ENCODE measurements around the gene BTNL9. TPM values are rescaled to one million over a fixed set of nuclear protein-coding genes. Genes with fewer than 3 reads are reported as not detected.

BTNL9 gene
- total and polyA plus RNA-seq, 9 of the 15 experiments (the other 6 are each of a cell fraction or from before 2014, with no cell fraction given), result 3.7 to 86.7 (median 29.4) TPM

DNA sequence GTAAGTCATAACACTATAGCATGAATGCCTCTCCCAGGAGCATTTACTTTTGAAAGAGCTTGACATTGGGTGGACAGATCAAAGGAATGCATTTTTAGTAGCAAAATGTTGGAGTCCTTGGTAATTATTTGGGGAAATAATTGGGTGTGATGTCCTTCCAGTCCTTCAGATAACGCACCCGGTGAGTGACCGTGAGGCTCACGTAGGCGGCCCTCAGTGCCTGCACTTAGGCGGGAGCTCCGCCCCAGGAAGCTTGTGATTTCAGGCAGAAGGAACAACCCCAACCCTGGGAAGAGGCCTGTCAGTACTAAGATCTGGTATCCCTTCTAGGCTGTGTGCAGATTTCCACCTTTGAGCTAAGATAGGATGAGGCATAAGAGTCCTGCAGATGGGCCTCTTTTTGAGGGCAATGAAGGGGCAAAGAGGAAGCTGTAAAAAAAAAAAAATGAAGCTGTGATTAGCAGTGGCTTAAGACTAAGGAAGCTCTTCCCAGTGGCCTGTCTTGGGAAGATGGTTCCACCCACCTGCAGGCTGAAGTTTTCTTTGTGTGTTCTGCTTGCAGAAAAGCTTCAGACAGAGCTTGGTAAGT is 14.9 kb downstream of the BTNL9 start (continued):
- no peak for TF ChIP-seq POLR2G (IDR thresholded peaks at IDR 0.05; ENCODE audit: low read depth, low read length)
- TF ChIP-seq ZBED1 (IDR thresholded peaks at IDR 0.05), result no peak

DNA sequence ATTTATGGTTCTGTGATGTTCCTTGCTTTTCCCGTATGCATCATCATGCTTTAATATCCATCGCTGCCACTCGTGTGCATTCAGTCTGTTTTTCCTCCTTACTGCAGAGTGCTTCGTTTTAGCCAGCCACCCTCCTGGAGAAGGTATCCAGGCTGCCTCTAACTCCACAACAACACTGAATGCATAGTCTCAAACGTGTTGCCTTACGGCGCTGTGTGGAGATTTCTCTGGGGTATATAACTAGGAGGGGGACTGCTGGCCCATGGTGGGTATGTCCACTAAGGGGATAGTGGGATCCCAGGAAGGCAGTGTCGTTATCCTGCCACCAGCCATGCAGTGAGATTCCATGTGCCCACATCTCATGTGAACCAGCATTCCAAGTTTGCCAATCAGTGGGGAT is 16.4 kb downstream of the BTNL9 start:
- Histone ChIP-seq H4K20me1 (replicated peaks; ENCODE audit: control insufficient read depth, insufficient read depth, low read length) (no peaks in the 10 kb centered on the region), H3K9me3 (replicated peaks; ENCODE audit: control insufficient read depth, insufficient read depth, low read depth, low read length) (no peaks in the 10 kb centered on the region), H3K27ac (ENCODE audit: extremely low read depth, low read depth, low read length) (no peak overlapping the region; the same call in 2 of the 3 replicates), H3K4me1 (replicated peaks in 1 of 2; ENCODE audit: control insufficient read depth in 2 of 2, insufficient read depth in 2 of 2, low read length in 2 of 2) (peaks cover 32 to 39% of the 10 kb centered on the region in 2 experiments), H3K4me2 (ENCODE audit: insufficient read depth, low read length) (no peak overlapping the region), H3K9ac (ENCODE audit: insufficient read depth in 1 of 2, low read depth in 2 of 2, low read length in 2 of 2) (no peak overlapping the region), H3K9me1 (ENCODE audit: control insufficient read depth, insufficient read depth, low read length) (no peaks in the 10 kb centered on the region), H3K36me3 (ENCODE audit: control insufficient read depth, insufficient read depth, low read length) (peaks cover 50% of the 10 kb centered on the region), H2AFZ (ENCODE audit: low read depth, low read length) (no peak overlapping the region), H3K27me3 (ENCODE audit: control insufficient read depth in 2 of 2, insufficient read depth in 2 of 2, low read length in 2 of 2) (no peaks in the 10 kb centered on the region), H3K4me3 (no peak overlapping the region), H3K79me2 (ENCODE audit: control insufficient read depth, insufficient read depth, low read length) (peaks cover 62% of the 10 kb centered on the region)
- BruUV-seq (replicated peaks), result no TSS peak
- FAIRE-seq, result no peak
- POLR2A ChIA-PET, result interaction anchor here (0.7 kb wide), 1 partner anchor 10 kb away, joined by 3 read pairs; no protein-coding TSS in a partner anchor
- intact Hi-C loops (cut with micrococcal nuclease), result no loop called here
- no peak for ATAC-seq
- CTCF ChIA-PET (ENCODE audit: low intra/inter-chr PET ratio), result no interaction called here
- no peak for DNase-seq (ENCODE audit: extremely low read depth in 1 of 4, low spot score in 3 of 4)
- WGBS (ENCODE audit: insufficient coverage, low coverage, missing lambda C conversion rate), result 87% methylated on average over 8 of the region's 8 CpGs
- in situ Hi-C loops (cut with MboI), result no loop called here
- TF ChIP-seq U2AF1 (optimal IDR thresholded peaks at IDR 0.05; ENCODE audit: low read depth, low read length), result no peak
- TF ChIP-seq, protein P1, sequence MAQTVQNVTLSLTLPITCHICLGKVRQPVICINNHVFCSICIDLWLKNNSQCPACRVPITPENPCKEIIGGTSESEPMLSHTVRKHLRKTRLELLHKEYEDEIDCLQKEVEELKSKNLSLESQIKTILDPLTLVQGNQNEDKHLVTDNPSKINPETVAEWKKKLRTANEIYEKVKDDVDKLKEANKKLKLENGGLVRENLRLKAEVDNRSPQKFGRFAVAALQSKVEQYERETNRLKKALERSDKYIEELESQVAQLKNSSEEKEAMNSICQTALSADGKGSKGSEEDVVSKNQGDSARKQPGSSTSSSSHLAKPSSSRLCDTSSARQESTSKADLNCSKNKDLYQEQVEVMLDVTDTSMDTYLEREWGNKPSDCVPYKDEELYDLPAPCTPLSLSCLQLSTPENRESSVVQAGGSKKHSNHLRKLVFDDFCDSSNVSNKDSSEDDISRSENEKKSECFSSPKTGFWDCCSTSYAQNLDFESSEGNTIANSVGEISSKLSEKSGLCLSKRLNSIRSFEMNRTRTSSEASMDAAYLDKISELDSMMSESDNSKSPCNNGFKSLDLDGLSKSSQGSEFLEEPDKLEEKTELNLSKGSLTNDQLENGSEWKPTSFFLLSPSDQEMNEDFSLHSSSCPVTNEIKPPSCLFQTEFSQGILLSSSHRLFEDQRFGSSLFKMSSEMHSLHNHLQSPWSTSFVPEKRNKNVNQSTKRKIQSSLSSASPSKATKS (CRISPR knock-in tag; IDR thresholded peaks at IDR 0.05), result no peak
- TF ChIP-seq ZNF785 (CRISPR knock-in tag; IDR thresholded peaks at IDR 0.05), result no peak
- TF ChIP-seq IRF2 (CRISPR knock-in tag; IDR thresholded peaks at IDR 0.05), result no peak
- no peak for TF ChIP-seq CREM (IDR thresholded peaks at IDR 0.05; ENCODE audit: low read depth)
- TF ChIP-seq SAFB2 (IDR thresholded peaks at IDR 0.05; ENCODE audit: borderline replicate concordance, low read depth, low read length, severe bottlenecking), result no peak
- no peak for TF ChIP-seq FOXA1 (IDR thresholded peaks at IDR 0.05; ENCODE audit: borderline replicate concordance)
- TF ChIP-seq ZNF224 (CRISPR knock-in tag; IDR thresholded peaks at IDR 0.05), result no peak
- no peak for TF ChIP-seq CTBP1 (IDR thresholded peaks at IDR 0.05; ENCODE audit: borderline replicate concordance)
- no peak for TF ChIP-seq ELF4 (CRISPR knock-in tag; IDR thresholded peaks at IDR 0.05)
- TF ChIP-seq ZNF175 (CRISPR knock-in tag; IDR thresholded peaks at IDR 0.05; ENCODE audit: low read depth), result no peak
- TF ChIP-seq RFX5 (IDR thresholded peaks at IDR 0.05; ENCODE audit: low read depth, low read length), result no peak
- no peak for TF ChIP-seq ZBTB1 (CRISPR knock-in tag; IDR thresholded peaks at IDR 0.05; ENCODE audit: borderline replicate concordance, low read depth)
- no peak for TF ChIP-seq MYBL2 (IDR thresholded peaks at IDR 0.05; ENCODE audit: low read depth)
- no peak for TF ChIP-seq MYBL2 (CRISPR knock-in tag; IDR thresholded peaks at IDR 0.05; ENCODE audit: borderline replicate concordance)
